Activated CD4-positive, alpha-beta T cell treated with anti-CD3 and anti-CD28 coated beads, Interleukin-2, amount 50 U/mL, for 48 hours (primary cell): Measurements from ENCODE around the gene MAP9.
"Not testable (repeated sequence)": the region's sequence is repeated elsewhere in the genome, so short reads cannot be mapped to it uniquely, and the experiment has no call there.

Source experiments
- DNase-seq, 2 experiments: peaks; one replicate each; pipeline ENCODE4 v3.0.0-alpha.2; 2020

Gene MAP9

DNA sequence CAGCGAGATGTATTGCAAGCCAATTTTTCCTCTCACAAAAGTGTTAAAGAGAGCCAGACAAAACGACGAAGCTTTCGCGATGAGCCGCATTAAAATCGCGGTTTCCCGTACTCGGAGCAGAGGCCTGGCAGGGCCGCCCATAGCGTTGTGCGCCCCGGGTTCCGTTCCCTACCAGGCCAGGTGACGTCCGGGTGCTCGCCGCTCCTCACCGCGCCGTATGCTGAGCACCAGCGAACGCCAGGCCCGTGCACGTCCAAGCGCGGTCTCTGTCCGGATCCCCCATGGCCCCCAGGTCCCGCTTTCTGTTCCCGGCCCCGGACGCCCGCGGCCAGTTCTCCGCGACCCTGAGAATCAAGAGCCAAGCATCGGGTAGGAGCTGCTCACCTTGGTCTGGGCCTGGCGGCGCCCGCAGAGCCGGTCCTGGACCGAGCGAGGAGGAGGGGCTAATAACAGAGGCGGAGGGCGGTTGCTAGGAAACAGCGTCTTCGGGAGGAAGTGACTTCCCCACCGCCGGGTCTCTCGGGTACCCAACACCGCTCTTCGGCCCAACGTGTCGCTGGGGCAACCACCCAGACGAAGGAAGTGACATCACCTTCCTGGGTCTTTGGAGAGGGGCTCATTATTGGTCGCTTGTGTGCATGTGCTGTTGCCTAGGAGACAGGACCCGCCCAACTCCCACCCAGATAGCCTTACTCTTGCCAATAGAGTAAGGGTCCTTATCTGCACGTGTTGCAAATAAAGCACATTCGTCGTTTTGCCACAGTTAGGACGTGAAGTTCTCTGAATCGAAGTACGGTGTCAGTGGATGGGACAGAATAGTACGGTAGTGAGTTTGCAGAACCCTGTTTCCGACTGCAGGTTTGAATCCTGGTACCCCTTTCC is at the start of gene MAP9:
Gene MAP9 (minus strand): TSS at position 579 of the 882 bp plus-strand sequence. CDS start 1,115 bp downstream, outside the sequence.
- DNase-seq, result peak; percentile 82 to 89

DNA sequence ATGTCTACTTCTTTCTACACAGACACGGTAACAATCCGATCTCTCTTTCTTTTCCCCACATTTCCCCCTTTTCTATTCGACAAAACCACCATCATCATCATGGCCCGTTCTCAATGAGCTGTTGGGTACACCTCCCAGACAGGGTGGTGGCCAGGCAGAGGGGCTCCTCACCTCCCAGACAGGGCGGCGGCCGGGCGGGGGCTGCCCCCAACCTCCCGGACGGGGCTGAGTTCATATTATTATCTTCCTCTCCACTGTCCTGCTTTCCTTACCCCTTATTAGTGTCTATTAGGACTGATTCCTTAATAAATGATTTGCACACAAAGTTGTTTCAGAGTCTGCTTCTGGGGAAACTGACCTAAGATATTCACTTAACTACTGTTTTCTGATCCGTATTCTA is 48.0 kb upstream of the MAP9 start:
- DNase-seq, result not testable (repeated sequence)

DNA sequence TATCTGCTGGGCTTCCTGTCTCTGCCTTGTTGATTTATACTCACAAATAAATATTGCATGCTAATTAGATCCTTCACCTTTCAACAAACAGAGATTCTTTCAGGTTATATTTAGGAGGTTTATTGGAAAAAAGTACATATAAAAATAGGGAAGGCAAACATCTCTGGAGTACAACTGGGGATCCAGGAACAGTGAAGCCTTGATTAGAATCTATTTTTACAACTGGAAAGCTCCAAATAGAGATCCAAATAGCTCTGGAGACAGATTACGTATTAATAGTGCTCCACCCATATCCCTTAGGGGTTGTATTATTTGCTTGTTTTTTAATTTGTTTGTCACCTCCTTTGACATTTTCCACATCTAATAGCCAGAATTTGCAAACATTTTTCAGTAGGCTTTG is 46.9 kb upstream of the MAP9 start:
- no peak for DNase-seq

DNA sequence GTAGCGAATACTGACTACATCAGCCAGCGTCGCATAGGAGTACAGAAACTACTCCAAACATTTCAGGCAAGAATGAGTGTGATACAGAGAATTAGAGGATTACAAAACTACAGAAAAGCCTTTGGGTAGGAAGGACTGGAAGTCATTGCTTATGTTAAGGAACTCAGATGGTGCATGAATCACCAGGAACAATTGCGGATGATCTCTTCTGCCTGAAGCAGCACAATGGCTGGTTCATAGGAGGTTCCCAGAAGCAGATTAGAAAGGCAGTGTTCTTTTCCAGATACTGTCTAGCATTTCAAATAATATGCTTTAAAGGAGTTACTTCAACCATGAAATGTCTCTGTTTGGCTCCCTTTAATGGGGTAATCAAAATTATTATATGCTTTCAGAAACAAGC is 42.5 kb upstream of the MAP9 start:
- no peak for DNase-seq

DNA sequence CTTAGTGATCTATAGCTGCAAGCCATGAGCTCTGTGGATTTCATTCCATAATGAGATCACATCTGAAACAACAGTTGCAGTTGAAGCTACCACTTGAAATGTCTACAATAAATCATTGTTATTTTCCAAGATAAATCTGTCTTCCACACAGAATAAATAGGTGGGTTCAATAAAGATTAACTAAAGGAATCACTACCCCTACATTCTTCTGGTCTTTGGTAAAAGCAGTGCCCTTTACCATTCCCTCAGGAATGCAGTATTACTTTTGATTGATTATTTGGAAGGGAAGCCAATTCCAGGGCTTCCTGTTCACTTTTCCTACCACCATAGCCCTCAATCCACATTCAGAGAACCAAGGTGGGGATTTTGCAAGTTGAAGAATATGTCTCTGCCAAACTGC is 38.9 kb upstream of the MAP9 start:
- DNase-seq, result no peak

DNA sequence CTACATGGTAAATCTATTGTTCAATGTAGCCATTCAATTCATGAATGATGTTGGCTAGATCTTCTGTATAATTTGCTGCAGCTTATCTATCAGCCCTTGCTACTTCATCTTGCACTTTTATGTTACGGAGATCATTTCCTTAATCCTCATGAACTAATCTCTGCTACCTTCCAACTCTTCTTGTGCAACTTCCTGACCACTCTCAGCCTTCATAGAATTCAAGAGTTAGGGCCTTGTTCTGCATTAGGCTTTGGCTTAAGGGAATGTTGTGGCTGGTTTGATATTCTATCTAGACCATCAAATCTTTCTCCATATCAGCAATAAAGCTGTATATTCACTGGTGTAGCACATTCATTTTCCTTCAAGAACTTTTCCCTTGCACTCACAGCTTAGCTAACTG is 36.7 kb upstream of the MAP9 start:
- DNase-seq, result no peak

DNA sequence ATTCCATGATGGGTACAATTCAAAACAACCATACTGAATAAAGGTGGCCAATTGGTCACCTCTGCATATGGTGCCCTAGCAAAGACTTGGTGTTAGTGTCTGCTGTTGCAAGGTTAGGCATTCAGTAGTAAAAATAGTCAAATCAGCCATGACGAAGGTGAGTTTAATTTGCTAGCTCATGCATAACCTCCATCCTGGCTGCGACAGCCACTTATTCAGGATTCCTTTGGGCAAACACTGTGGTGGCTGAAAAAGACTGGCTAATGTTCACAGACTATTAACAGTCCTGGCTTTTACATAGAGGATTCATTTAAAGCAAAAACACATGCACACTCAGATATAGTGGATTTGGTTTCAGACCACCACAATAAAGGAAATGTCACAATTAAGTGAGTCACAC is 34.8 kb upstream of the MAP9 start:
- no peak for DNase-seq

DNA sequence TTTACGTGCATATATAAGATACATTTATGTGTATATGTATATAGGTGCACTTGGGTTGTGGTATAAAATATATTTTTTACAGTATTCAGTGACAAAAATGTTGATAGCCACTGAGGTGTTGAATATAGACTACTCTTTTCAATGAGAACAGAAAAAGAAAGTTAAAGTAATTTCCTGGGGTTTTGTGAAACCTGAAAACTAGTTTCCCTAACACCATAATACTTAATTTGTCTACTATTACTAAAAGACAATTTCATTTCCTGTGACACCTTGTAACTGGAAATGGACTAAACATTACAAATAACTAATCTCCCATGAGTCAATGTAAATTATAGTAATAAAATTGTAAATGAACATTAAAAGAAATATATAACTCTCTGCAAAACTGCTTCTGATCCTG is 32.0 kb upstream of the MAP9 start:
- no peak for DNase-seq

DNA sequence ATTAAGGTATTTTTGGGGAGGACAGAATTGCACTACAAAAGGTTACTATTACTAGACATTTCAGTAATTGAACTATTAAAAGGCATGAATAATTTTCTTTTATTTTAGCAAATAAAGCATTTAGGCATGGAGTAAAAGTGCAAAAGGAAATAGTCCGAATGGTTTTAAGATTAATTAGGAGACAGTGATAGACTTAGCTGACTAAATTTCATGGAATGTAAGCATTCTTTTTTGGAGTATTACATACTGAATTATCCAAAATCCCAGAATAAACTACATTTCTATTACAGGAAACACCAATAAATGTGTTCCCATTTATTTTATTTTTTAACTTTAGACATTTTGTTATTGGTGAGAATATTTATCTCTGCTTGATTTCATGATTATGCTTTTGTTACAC is 30.7 kb upstream of the MAP9 start:
- no peak for DNase-seq

DNA sequence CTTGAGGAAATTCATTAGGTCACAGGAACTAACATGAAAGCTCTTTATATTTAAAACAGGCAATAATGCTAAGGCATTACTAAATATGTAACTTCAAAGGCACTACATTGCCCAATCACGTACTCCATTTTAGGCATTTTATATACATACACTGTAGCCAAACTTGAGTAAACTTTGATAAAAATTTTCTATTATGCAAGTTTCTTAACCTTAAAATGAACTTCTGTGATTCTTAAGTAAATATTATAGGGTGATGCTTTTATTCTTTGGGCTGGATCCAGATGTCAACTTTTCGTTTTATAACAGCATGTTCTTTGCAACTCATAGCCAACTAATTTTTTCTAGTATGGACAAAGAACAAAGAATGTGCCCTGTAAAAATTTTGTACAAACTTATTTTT is 28.3 kb upstream of the MAP9 start:
- DNase-seq, result no peak

DNA sequence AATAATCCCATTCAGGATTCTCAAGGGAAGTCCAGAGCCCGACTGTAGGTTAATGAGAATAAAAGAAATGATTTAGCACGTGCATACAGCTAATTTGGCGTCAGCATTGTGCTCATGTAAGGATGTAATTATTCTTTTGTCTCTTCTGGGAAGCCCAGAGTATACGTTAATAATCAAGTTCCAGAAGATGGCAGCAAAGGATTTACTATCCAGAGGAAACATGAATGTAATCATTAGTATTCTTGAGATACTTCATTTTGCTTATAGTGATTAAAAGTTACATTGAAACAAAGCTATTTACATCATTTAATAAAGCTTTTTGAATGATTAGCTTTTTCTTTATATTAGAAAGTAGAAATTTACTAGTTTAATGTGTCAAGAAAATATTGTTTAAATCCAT is 27.1 kb upstream of the MAP9 start:
- DNase-seq, result no peak

DNA sequence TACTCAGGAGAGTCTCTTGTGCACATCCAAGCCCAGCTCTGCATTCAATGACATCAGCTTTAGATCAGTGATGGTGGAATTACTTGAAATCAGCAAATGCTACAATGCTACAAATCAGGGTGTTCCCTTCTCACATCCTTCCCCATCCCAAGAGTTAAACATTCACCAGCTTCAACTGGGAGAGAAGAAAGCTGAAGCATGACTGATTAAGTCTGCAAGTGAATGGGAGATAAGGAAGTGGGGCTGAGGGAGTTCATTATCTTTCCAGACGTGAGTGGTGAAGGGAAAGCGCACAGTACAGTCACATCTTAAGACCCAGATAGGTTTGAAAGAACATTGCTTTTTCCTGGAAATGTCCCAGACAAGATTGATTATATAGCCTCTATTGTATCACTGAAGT is 26.2 kb upstream of the MAP9 start:
- no peak for DNase-seq

DNA sequence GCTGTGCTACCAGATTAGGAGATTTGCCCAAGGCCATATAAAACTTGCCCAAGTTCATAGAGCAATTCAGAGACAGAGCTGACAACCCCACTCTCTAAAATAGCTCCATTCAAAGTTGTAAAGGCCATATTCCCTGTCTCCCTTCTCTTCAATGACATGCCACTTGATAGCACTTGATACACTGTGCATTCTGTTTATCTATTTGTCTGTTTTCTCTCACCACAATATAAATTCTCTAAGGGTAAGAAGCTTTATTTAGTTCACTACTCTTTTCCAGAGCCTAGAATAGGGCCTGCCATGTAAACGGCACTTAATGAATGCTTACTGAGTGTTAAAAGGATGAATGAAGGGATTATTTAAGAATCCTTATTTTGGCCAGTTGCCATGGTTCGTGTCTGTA is 24.1 kb upstream of the MAP9 start:
- no peak for DNase-seq

DNA sequence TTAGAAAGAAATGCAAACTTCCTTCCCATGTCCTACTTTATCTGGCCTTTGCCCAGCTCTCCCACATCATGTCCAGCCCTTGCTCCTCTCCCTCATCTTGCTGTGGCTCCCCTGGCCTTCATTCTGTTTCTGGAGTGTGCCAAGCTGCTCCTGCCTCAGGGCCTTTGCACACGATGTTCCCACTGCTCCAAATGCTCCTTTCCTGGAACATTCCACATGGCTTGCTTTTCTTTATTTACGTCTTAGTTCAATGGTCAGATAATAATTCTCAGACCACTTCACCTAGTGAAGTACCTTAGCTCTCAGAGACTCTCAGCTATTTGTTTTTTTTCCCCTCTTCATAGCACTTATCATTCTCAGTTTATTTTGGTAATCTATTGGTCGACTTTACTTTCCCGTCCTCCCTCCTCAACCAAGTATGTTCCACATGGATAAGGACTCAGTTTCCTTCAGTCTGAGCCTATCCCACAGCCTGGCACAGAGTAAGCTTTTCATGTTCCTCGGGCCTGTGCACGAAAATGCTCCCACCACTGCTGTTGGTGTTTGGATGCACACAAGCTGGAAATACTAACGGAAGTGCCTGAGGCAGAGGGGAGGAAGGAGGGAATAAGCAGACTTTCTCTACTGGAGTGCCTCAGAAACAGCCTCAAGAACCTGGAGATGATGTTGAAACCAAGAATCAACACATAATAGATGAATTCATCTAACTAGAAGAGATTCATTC is 23.4 kb upstream of the MAP9 start:
- DNase-seq, result no peak

DNA sequence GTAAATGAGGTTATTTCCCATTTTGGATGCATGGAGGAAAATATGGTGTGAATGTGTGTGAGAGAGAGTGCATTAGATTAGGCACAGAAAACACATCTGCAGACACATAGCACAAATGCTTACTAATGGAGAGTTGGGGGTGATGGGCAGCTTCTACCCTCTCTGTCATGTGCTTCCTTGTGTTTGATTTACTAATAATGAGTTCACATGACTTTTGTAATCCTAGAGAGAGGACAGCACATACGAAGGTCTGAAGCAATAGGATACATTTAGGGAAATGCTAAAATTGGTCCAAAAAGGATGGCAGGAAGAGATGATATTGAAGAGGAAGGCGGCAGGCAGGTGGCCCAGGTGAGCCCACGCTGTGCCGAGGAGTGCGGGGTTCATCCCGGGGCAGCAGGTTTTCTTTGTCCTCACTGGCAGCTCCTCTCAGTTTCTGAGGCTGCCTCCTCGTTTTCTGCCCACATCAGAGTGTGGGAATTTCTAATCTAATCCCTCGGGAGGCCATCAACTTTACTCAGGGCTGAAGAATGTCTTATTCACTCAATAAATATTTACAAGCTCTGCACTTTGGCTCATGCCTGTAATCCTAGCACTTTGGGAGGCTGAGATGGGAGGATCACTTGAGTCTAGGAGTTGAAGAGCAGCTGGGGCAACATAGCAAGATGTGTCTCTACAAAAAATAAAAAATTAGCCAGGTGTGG is 15.9 kb upstream of the MAP9 start:
- no peak for DNase-seq

DNA sequence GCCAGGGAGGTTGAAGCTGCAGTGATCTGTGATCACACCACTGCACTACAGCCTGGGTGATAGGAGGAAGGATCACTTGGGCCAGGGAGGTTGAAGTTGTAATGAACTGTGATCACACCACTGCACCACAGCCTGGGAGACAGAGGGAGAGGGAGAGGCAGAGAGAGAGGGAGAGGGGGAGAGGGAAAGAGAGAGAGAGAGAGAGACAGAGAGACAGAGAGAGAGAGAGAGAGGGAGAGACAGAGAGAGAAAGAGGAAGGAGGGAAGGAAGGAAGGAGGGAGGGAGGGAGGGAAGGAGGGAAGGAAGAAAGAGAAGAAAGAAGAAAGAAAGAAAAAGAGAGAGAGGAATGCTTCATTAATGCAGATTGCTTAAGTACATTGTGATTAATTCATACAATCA is 15.2 kb upstream of the MAP9 start:
- DNase-seq, result no peak

DNA sequence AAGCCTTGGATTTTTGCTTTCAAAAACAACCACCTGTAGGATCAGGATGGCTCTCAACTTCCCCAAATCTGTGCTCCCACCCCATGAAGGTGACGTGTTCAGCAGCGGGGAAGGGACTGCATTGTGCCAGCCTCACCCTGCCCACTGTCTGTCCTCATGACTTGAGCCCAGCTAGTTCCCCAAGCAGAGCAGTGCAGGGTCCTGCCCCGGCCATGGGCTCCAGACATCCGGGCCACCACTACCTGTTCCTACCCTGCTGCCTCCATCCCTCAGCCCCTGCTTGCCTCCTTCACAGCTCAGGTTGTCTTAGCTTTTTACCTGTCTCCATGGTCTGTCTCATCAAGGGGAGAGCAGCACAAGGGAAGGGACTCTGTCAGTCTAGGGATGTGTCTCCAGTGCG is 11.4 kb upstream of the MAP9 start:
- DNase-seq, result no peak

DNA sequence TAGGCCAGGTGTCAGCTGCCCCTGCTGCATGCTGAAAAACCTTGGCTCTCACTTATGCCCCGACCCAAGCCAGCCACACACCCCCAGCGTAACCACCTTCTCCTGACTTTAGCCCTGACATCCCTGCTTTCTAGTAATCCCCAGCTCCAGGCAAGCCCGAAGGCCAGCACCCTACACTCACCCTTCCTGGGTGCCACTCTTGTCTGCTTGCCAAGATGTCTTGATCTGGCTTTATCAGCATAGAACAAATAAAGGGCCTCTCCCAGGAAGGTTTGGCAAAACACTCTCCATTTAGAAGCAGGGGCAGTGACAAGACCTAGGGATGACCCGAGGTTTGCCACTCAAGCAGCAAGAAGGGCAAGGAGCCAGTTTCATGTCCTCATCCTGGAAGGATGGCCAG is 6.8 kb upstream of the MAP9 start:
- DNase-seq, result no peak

DNA sequence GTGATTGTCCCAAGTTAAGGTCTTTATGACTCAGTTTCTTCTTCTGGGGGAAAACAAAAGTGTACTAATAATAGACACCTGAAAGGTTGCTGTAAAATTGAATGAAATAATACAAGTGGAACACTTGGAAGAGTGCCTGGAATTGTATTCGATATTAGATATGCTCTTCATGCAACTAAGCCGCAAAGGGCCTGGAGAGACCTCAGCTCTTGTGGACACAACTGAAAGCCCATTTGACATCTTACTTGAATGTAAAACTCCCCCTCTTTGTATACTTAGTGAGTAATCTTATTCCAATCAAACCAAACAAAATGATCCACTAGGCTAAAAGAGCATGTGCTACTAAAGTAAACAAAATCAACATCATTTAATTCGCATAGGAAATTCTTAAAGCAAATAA is 511 bp upstream of the MAP9 start:
- DNase-seq, result no peak

DNA sequence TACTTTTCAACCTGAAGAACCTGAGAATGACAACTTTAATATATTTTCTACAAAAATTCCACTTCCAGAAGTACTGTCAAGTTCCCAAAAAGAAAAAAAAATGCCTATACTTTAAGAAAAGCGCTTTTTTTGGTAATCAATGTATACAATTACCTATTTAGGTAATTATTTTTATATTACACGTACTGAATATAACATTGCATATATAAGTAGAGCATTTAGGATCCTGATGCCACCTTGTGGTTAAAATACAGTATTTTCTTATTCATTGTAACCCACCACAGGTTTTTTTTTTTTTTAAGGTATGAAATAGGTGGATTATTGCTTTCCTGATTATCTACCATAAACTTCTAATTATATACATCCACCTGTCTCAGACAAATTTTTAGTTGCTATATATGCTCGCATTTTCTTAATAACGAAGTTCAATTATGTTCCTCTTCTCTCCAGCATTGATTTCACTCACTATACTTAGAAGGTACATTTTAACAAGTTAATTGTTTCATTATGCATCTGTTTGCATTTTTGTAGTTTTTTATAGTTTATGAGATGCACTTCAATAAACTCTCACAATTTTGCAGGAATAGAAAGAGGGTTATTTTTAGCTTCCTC is 5.2 kb downstream of the MAP9 start:
- no peak for DNase-seq

DNA sequence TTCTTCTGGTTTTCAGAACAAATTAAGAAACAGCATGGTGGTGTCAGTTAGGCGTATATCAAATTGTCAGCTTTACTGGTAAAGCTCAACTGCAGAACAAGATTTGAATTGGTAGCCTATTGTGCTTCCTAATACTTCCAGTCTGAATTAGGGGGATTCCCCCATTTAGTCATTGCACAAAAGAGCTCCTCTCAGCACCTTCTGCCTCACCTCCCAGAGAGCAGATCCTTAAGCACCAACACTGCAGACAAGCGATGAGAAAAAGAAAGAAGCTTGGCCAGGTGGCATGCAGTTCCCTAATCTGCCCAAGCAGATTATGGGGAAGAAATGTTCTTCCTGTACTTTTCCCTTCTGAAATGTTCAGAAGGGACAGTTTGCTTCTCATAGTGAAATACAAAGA is 9.2 kb downstream of the MAP9 start:
- no peak for DNase-seq

DNA sequence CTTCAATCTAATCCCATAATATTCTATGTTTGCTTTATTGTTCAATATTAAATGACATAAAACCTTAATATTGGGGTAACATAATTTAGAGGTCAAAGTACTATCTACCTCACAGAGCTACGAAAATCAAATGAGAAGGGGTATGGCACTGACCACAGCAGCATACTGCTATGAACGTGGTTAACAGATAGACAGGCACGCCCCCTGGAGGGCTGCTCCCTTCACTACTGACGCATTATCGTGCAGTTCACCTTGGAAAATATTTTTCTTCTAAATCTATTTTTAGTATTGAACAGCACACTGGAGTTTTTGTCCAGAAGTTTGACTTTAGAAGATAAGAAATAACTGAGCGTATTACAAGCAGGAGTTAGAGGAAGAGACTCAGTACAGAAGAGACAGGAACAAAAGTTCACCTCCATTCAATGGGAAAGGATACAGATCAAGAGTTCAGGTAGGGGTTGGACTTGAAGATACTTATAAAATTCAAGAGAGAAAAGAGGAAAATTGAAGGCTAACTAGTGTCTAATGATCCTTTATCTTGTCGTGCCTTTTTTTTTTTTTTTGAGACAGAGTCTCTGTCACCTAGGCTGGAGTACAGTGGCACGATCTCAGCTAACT is 22.7 kb downstream of the MAP9 start:
- DNase-seq, result peak; percentile 55 to 56

DNA sequence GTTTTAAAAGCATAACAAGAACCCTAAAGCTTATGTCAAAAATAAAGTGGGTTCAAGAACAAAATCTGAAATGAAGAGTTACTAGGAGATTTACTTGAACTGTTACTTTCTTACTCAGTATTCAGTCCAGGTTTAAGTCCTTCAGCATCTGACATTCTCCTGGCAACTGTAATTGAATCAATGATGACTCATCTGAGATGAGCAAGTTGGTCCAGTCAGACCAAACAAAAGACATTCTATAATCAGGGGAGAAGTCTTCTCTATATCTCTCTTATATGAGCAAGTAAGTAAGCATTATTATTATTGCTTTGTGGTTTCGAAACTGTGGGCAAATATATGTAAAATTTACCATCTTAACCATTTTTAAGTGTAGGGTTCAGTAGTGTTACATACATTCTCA is 34.6 kb downstream of the MAP9 start:
- no peak for DNase-seq
